Aorta (tissue), 5 donors: ENCODE results near the gene GALNT2. TPM values are rescaled to one million over a fixed set of nuclear protein-coding genes. Genes with fewer than 3 reads are reported as not detected.

Experiments used
- ATAC-seq: fragments of 200-7000 bp; cut with Tn5 transposase; one replicate; pipeline ENCODE4 v1.9.1; 2022; ENCODE audit warnings: moderate library complexity; ENCODE audit not compliant: low FRiP score
- DNase-seq, 2 donors: peaks; one replicate each; pipeline ENCODE4 v3.0.0-alpha.2; 2020
- H3K27ac ChIP-seq, 2 donors: one replicate each; pipeline ENCODE4 v1.5.1; 2013; ENCODE audit warnings: low read length in 2 of 2, mild to moderate bottlenecking in 2 of 2, moderate library complexity in 2 of 2, control low read depth in 1 of 2, inconsistent platforms in 1 of 2, low read depth in 1 of 2
- H3K27me3 ChIP-seq, 2 donors: one replicate each; pipeline ENCODE4 v1.6.1; 2013; ENCODE audit warnings: control low read depth in 1 of 2, low read length in 1 of 2, mild to moderate bottlenecking in 1 of 2, moderate library complexity in 1 of 2; ENCODE audit not compliant: insufficient read depth in 2 of 2, control insufficient read depth in 1 of 2
- H3K36me3 ChIP-seq, 2 donors: one replicate each; pipeline ENCODE4 v1.6.1; 2013; ENCODE audit warnings: control low read depth in 1 of 2, low read length in 1 of 2, mild to moderate bottlenecking in 1 of 2; ENCODE audit not compliant: insufficient read depth in 2 of 2, control insufficient read depth in 1 of 2
- H3K4me1 ChIP-seq, 2 donors: one replicate each; pipeline ENCODE4 v1.6.1; 2013; ENCODE audit warnings: low read length in 2 of 2, control low read depth in 1 of 2, mild to moderate bottlenecking in 1 of 2, moderate library complexity in 1 of 2; ENCODE audit not compliant: insufficient read depth in 2 of 2, control insufficient read depth in 1 of 2
- H3K4me3 ChIP-seq, 2 donors: one replicate each; pipeline ENCODE4 v1.5.1; 2013; ENCODE audit warnings: low read length in 2 of 2, control low read depth in 1 of 2, mild to moderate bottlenecking in 1 of 2
- H3K9me3 ChIP-seq: one replicate; pipeline ENCODE4 v1.6.1; 2013; ENCODE audit warnings: mild to moderate bottlenecking, low read length; ENCODE audit not compliant: control insufficient read depth
- WGBS, 2 donors: extraction: QIAGEN DNeasy Blood & Tissue Kit; methylation state at CpG; one replicate each; pipeline ENCODE4 v1.1.7; 2013; 5-methylcytosine and 5-hydroxymethylcytosine counted together
- intact Hi-C, 2 donors: fragments of 100-400 bp; cut with DNase I; formaldehyde crosslinking; loops; one replicate each; pipeline versions ENCODE4 v1.14.2 to v1.15.0; 2022
- polyA plus RNA-seq, 2 donors: library from polyadenylated mRNA; stranded (reverse); fragments of 200-250 nt; gene quantifications; one replicate each; pipeline ENCODE4 v1.2.3, GENCODE V29; 2013
- total RNA-seq, 2 donors: library from RNA; stranded (reverse); fragmentation: NEBNext Ultra II Directional; extraction: Animal tissue kit (Norgen Biotek cat#: 25700); gene quantifications; one replicate each; pipeline ENCODE4 v1.2.1, GENCODE V29; 2021
- donor health status: healthy with polysubstance abuse.
- donor health status: Bipolar disorder and iron deficiency.
- donor health status: DM: no; HTN: no; CAD: no.
- donor health status: DM: no; HTN: no; CAD: no.
- donor health status: DM: yes; HTN: yes; CAD: no.

The GALNT2 gene
- total and polyA plus RNA-seq, 4 donors: 29.1 to 116 (median 105) TPM

DNA sequence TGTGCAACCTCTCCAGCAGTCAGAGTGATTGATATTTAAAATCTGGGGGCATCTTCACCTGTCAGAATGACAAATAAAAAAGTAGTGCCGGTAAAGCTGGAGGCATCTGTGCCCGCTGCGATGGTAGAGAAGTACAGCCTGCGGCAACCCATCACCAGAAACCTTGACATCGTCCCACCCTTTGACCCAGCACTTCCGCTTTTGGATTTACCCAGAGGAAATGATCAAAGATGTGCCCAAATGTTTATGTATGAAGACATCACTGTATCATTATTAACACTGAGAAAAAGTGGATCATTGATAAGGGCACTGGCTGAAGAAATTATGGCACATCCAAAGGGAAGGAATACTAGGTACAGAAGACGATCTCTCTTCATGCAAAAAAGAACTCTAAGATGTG lies 263.1 kb downstream of the GALNT2 start:
- no peaks in the 10 kb centered on the region for H3K27me3 ChIP-seq
- DNase-seq (no peak), ATAC-seq (no peak)
- no peaks in the 10 kb centered on the region for H3K9me3 ChIP-seq
- intact Hi-C loops: no loop called here
- H3K27ac ChIP-seq: no peak overlapping the region
- no peaks in the 10 kb centered on the region for H3K36me3 ChIP-seq
- H3K4me3 ChIP-seq: no peak overlapping the region
- 95 to 97% methylated on average over 7 of the region's 7 CpGs for WGBS, 2 donors
- H3K4me1 ChIP-seq: no peaks in the 10 kb centered on the region
